Frontal cortex (tissue), 4 donors: ENCODE measurements around the gene BAZ2B. TPM values are rescaled to one million over a fixed set of nuclear protein-coding genes. Genes with fewer than 3 reads are reported as not detected.

Experiments used
- DNase-seq, 2 donors: peaks; one replicate each; pipeline ENCODE4 v3.0.0; 2012; ENCODE audit warnings: low spot score in 2 of 2
- FAIRE-seq: peaks from 2 replicates; lab custom pipeline; 2012; peaks lifted over from hg19 to GRCh38; lab: Jason Lieb, UNC
- total RNA-seq: library from RNA; depleted of rRNA; stranded (reverse); fragments of >200 nt; gene quantifications from one replicate; pipeline ENCODE4 v1.2.3, GENCODE V29; 2014
- donor health status: control.
- donor health status: control.
- donor health status: control.

The BAZ2B gene
- total RNA-seq, 1 donor from 2014 or later = 192 TPM

DNA sequence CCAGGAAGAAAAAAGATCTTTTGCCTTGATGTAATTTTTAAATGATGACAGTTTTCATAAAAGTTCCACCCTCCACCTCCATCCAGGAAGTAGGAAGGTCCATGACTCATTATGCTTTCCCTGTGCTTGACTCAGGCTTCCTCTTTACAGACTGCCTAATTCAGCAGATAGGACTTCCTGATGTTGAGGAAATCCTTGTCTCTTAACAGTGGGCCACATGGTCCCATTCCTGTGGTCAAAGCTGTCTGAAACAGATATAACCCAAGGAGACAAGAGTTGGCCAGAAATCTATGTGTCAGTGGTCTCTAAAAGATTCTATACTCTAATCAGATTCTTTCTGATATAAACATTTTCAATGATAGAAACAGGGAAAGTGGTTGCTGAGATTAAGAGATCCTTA lies 119.1 kb downstream of the BAZ2B start:
- DNase-seq (peak; percentile 14 to 26), FAIRE-seq (no peak)

DNA sequence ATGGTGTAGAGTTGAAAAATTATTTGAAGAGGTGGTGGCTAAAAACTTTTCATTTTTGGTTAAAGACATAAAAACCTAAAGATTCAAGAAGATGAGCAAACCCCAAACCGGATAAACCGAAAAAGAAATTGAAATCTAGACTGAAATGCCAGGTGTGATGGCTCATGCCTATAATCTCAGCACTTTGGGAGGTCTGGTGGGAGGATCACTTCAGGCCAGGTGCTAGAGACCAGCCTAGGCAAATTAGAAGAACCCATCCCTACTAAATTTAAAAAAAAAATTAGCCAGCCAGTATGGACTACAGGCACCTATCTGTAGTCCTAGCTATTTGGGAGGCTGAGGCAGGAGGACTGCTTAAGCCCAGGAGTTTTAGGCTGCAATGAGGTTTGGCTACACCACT lies 126.9 kb downstream of the BAZ2B start:
- DNase-seq (no peak), FAIRE-seq (no peak)

GRCh38 chr2:159484532-159484931 lies 131.8 kb downstream of the BAZ2B start:
- FAIRE-seq (no peak), DNase-seq (no peak)

DNA sequence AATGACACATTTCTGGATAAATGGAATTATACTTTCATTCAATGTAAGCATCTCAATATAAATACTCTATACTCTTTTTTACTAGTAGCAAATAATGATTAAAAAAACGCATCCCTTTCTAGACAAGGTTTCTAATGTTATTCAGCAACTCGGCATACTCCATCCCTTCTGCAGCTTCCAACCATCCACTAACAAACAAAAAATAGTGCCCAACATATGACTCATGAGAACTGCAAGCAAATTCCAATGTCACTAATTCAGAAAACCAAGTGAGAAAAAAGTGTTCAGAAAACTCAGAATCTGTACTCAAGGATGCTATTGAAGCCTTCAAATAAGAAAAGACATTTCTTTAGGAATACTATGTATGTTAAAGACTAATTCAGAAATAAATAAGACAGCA lies 140.0 kb downstream of the BAZ2B start:
- FAIRE-seq (no peak), DNase-seq (no peak)

DNA sequence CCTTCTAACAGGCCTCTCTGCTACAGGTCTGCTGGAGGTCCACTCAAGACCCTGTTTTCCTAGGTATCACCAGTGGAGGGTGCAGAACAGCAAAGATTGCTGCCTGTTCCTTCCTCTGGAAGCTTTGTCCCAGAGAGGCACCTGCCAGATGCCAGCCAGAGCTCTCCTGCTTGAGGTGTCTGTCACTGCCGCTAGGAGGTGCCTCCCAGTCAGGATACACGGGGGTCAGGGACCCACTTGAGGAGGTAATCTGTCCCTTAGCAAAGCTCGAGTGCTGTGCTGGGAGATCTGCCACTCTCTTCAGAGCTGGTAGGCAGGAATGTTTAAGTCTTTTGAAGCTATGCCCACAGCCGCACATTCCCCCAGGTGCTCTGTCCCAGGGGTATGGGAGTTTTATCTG lies 140.6 kb downstream of the BAZ2B start:
- DNase-seq (no peak), FAIRE-seq (no peak)

DNA sequence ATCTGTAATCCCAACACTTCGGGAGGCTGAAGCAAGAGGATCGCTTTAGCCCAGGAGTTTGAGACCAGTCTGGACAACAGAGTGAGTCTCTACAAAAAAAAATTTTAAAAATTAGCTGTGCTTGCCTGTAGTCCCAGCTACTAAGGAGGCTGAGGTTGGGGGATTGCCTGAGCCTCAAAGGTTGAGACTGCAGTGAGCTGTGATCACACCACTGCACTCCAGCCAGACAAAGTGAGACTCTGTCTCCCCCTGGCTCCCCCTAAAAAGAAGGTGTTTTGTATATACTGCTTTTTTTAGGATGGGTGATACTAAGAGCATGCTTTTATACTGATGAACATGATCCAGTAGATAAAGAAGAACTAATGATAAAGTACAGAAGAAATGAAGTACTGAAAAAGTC lies 145.0 kb downstream of the BAZ2B start:
- DNase-seq (no peak), FAIRE-seq (no peak)

DNA sequence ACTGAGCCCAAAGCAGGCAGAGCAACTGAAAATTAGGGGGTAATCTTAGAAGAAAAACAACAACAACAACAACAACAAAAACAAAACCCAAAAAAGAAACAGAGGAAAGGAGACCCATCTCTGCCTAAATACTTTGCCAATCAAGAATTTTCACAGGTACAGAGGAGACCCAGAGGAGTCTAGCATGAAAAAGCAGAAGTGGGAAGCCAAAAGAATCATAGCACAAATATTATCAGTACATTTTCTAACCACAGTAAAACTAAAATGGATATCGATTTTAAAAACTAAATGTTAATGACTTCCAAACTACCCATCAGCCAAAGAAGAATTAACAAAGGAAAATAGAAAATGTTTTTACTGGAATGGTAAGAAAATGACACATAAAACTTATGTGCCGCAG lies 148.1 kb downstream of the BAZ2B start:
- FAIRE-seq (no peak), DNase-seq (no peak)

GRCh38 chr2:159462961-159463360 lies 153.4 kb downstream of the BAZ2B start:
- no peak for DNase-seq
- no peak for FAIRE-seq

- no peak for FAIRE-seq
- no peak for DNase-seq
Measured at GRCh38 chr2:159462201-159462785, 154.1 kb downstream of the BAZ2B start.

DNA sequence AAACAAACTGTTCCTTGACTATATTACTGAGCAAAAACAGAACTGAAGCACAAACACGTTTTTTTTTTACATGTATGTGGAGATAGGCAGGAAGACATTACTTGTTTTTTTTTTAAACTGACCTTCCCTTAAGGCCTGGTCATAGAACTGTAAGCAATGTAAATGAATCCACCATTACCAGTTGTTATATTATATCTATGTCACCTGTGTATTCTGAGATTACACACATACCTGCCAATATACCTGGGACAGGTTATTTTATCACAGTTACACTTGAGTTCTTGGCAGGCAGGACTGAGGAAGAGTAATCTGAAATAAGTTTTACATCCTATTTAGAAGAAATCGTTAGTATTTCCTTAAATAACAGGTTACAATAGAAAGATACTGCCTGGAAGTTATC lies 155.3 kb downstream of the BAZ2B start:
- FAIRE-seq (no peak), DNase-seq (no peak)

GRCh38 chr2:159460227-159460626 lies 156.1 kb downstream of the BAZ2B start:
- no peak for DNase-seq
- no peak for FAIRE-seq

DNA sequence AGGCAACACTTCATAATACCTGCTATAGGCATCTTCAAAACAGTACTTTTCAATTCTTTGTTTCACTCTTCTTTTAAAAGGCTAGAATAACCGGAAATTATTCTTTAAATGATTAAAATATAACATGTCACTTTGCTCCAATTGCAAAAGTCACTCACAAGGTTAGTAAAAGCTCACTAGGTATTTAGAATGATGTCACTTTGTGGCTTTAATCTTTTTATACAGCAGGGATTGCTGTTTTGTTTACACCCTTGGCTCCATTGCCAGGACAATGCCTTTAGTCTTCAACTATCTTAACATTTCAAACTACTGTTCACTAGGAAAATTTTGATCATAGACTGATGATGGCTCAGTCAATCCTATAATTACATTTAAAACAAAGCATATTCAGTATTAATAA lies 157.1 kb downstream of the BAZ2B start:
- DNase-seq = no peak
- FAIRE-seq = no peak

GRCh38 chr2:159457589-159457988 lies 158.8 kb downstream of the BAZ2B start:
- no peak for FAIRE-seq
- DNase-seq = no peak

GRCh38 chr2:159456500-159457426 lies 159.6 kb downstream of the BAZ2B start:
- FAIRE-seq (peak; percentile 13), DNase-seq (no peak)

DNA sequence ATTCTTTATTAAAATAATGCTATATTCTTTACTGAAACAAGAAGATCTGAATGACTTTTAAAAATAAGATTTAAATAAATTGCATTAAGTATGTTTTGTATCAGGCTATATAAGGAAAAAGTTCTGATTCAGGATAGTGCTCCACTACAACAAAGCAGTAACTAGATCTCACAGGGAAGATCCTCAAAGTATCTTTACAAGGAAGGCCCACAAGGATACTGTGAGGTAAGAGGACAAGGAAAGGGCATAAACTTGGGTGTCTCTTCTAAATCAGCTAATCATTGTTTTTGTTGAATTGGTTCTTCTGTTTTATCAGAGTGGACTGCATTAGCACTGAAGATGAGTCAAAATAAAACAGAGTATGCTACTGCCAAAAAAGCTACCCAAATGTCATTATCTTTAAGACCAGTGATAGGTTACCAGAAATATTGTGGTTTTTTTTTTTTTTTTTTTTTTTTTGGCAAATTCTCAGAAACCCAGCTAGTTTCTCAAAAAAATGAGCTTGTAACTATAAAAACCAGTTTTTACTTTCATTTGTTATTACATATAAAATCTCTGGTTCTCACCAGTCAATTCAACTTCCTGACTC lies 160.9 kb downstream of the BAZ2B start:
- no peak for DNase-seq
- peak; percentile 10 for FAIRE-seq

DNA sequence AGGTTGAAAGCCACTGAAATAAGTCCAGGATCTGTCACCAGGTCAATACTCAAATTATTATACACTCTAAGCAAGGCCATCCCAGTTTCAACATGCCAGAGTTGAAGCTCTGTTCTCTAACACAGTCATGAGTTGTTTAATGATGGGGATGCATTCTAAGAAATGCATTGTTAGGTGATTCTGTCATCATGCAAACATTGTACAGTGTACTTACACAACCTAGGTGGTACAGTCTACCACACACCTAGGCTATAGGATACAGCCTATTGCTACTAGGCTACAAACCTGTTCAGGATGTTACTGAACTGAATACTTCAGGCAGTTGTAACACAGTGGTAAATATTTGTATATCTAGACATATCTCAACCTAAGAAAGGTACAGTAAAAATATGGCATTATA lies 162.2 kb downstream of the BAZ2B start:
- FAIRE-seq (no peak), DNase-seq (no peak)

DNA sequence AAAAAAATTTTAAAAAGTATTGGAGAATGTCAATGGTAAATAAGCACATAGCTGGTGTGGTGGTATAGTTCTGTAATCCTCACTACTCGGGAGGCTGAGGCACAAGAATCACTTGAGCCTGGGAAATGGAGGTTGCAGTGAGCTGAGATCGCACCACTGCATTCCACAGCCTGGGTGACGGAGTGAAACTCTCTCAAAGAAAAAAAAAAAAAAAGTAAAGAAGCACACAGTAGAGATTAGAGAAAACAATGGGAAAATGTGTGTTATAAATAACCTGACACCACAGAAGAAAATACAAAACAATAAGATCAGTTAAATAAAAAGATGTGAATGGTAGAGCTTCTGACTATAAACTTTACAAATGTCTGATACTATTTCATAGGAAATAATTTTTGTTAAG lies 166.2 kb downstream of the BAZ2B start:
- no peak for DNase-seq
- peak; percentile 23 for FAIRE-seq

- DNase-seq = no peak
- FAIRE-seq = no peak
Measured at GRCh38 chr2:159449504-159450124, 166.7 kb downstream of the BAZ2B start.

DNA sequence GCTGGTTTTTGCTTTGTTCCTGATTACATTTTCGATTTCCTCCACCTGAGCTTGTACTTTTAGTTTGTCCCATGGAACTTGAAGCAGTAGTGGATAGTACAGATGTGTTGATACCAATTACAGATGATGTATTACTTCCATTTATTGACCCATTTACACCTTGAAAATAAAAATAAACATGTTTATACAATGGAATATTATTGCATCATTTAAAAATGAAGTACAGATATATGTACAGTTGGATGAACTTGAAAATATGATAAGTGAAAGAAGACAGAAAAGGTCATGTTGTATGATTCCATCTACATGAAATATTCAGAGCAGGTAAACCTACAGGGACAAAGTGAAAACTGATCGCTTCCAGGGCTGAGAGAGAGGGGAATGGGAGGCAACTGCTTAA lies 169.5 kb downstream of the BAZ2B start:
- DNase-seq (no peak), FAIRE-seq (no peak)

- FAIRE-seq (no peak), DNase-seq (no peak)
Measured at GRCh38 chr2:159446201-159446600, 170.1 kb downstream of the BAZ2B start.

DNA sequence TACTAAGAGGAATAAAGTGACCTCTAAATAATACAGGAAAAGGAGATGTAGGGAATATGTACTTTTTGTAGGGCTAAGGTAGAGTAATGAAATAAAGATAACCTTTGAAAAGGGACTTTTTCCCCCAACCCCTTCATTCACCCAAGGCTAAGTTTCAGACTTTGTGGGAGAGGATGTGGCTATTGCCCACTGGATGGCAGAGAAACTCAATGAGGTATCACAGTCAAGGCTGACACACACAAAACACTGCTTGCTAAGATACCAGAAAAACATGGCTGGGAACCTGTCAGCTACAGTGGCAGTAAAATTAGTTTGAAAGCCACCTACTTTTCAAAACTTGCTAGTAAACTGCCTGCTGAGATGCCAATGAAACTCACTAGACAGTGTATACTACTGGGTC lies 171.0 kb downstream of the BAZ2B start:
- DNase-seq (no peak), FAIRE-seq (no peak)
